ENCODE results near the gene FNBP1L.

DNA sequence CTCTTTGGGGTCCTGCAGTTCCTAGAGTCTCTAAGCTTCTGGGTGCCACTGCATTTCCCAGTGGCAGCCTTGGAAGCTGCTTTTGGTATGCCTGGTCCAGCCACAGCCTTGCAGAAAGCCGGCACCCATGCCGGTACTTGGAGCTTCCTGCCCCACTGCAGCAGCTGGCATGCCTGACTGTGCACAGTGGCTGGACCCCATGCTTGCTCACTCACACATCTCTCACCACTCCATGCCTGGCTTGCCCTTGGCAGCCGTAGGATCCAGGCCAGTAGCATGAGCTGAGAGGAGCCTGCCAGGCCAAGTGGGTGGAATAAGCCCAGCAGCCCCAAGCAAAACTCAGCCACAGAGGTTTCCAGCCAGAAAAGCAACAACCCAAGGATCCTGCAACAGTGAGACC lies 20.3 kb upstream of the FNBP1L start:
- TF ChIP-seq, protein P1, sequence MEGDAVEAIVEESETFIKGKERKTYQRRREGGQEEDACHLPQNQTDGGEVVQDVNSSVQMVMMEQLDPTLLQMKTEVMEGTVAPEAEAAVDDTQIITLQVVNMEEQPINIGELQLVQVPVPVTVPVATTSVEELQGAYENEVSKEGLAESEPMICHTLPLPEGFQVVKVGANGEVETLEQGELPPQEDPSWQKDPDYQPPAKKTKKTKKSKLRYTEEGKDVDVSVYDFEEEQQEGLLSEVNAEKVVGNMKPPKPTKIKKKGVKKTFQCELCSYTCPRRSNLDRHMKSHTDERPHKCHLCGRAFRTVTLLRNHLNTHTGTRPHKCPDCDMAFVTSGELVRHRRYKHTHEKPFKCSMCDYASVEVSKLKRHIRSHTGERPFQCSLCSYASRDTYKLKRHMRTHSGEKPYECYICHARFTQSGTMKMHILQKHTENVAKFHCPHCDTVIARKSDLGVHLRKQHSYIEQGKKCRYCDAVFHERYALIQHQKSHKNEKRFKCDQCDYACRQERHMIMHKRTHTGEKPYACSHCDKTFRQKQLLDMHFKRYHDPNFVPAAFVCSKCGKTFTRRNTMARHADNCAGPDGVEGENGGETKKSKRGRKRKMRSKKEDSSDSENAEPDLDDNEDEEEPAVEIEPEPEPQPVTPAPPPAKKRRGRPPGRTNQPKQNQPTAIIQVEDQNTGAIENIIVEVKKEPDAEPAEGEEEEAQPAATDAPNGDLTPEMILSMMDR (conservative IDR thresholded peaks at IDR 0.05; ENCODE audit: low read length): no peak
- no peak for TF ChIP-seq EZH2phosphoT487 (IDR thresholded peaks at IDR 0.05; ENCODE audit: borderline replicate concordance)

Measured in Loucy (cell line).